B cell (primary cell): ENCODE data around the gene MKRN3. TPM values are rescaled to one million over a fixed set of nuclear protein-coding genes. Genes with fewer than 3 reads are reported as not detected.

ENCODE experiments used
- ATAC-seq: fragments of 200-7000 bp; cut with Tn5 transposase; one replicate; pipeline ENCODE4 v1.10.0; 2021; ENCODE audit warnings: low read depth, mild to moderate bottlenecking, moderate number of reproducible peaks, moderate library complexity
- CTCF ChIA-PET: fragments of 350-600 bp; sonication (Branson Sonifier 250); formaldehyde crosslinking; loops from one replicate; lab custom pipeline; 2021; ENCODE audit warnings: antibody characterized with exemption, inconsistent platforms; lab: Charles Lee
- POLR2A ChIA-PET: fragments of 350-600 bp; sonication (Branson Sonifier 250); formaldehyde crosslinking; loops from one replicate; lab custom pipeline; 2021; ENCODE audit warnings: antibody characterized with exemption; lab: Charles Lee
- DNase-seq: peaks from one replicate; pipeline ENCODE4 v3.0.0; 2013
- H2AFZ ChIP-seq: 2 replicates; pipeline ENCODE4 v1.6.1; 2012; ENCODE audit warnings: mild to moderate bottlenecking, low read depth, low read length; ENCODE audit not compliant: insufficient read depth, poor library complexity, severe bottlenecking
- H3K27ac ChIP-seq, 2 donors: 1 replicate in 1 of 2; 2 replicates in 1 of 2; pipeline ENCODE4 v1.5.1; 2012 to 2013; ENCODE audit warnings: low read length in 2 of 2, mild to moderate bottlenecking in 2 of 2, moderate library complexity in 1 of 2
- H3K27me3 ChIP-seq, 4 experiments: fragments of 200-600 bp in 1 of 4; sonication (generic) in 1 of 4; replicated peaks in 1 of 4; 1 replicate in 2 of 4; 2 replicates in 2 of 4; pipeline versions ENCODE4 v1.6.1 to v1.7.0; 2013 to 2016; ENCODE audit warnings: low read length in 3 of 4, mild to moderate bottlenecking in 2 of 4, mixed read lengths in 1 of 4, moderate library complexity in 1 of 4; ENCODE audit not compliant: insufficient read depth in 4 of 4, control insufficient read depth in 3 of 4; ENCODE audit errors: control extremely low read depth in 1 of 4
- H3K36me3 ChIP-seq, 2 experiments: replicated peaks in 1 of 2; 1 replicate in 1 of 2; 2 replicates in 1 of 2; pipeline versions ENCODE4 v1.6.1 to v1.7.1; 2013; ENCODE audit warnings: low read length in 1 of 2; ENCODE audit not compliant: insufficient read depth in 2 of 2, control insufficient read depth in 1 of 2; ENCODE audit errors: control extremely low read depth in 1 of 2, extremely low read depth in 1 of 2
- H3K4me1 ChIP-seq, 2 donors: fragments of 200-600 bp in 1 of 2; sonication (generic) in 1 of 2; 1 replicate in 1 of 2; 2 replicates in 1 of 2; pipeline versions ENCODE4 v1.5.1 to v1.6.1; 2013 to 2017; ENCODE audit warnings: low read length in 2 of 2; ENCODE audit not compliant: control insufficient read depth in 2 of 2, insufficient read depth in 2 of 2
- H3K4me2 ChIP-seq: replicated peaks from 2 replicates; pipeline ENCODE3; 2012; ENCODE audit warnings: mild to moderate bottlenecking, low read depth, low read length; ENCODE audit not compliant: poor library complexity, severe bottlenecking
- H3K4me3 ChIP-seq, 5 experiments: fragments of 200-600 bp in 1 of 5; sonication (generic) in 1 of 5; 1 replicate in 3 of 5; 2 replicates in 2 of 5; pipeline versions ENCODE4 v1.5.1 to v1.7.0; 2011 to 2016; ENCODE audit warnings: low read length in 4 of 5, mild to moderate bottlenecking in 4 of 5, low read depth in 2 of 5, control low read depth in 1 of 5, moderate library complexity in 1 of 5; ENCODE audit not compliant: insufficient read depth in 1 of 5; ENCODE audit errors: control extremely low read depth in 1 of 5, extremely low read depth in 1 of 5
- H3K79me2 ChIP-seq: fragments of 200-600 bp; sonication (generic); one replicate; pipeline ENCODE4 v1.6.0; 2016; ENCODE audit warnings: low read length; ENCODE audit not compliant: control insufficient read depth, insufficient read depth
- H3K9ac ChIP-seq: fragments of 200-600 bp; sonication (generic); 2 replicates; pipeline ENCODE4 v1.6.1; 2017; ENCODE audit warnings: mild to moderate bottlenecking, low read length, moderate library complexity
- H3K9me3 ChIP-seq, 3 donors: one replicate each; pipeline versions ENCODE4 v1.6.1 to v1.7.1; 2013; ENCODE audit warnings: low read length in 2 of 3; ENCODE audit not compliant: control insufficient read depth in 2 of 3, insufficient read depth in 1 of 3; ENCODE audit errors: control extremely low read depth in 1 of 3
- H4K20me1 ChIP-seq: 2 replicates; pipeline ENCODE4 v1.6.0; 2012; ENCODE audit warnings: mild to moderate bottlenecking, low read length; ENCODE audit not compliant: insufficient read depth, control insufficient read depth, poor library complexity, severe bottlenecking
- H3K27ac Mint-ChIP-seq: one replicate; pipeline ENCODE4 v1.8.0; 2021; ENCODE audit warnings: mixed read lengths
- H3K27me3 Mint-ChIP-seq: one replicate; pipeline ENCODE4 v1.8.0; 2021; ENCODE audit warnings: mixed read lengths
- H3K4me1 Mint-ChIP-seq: one replicate; pipeline ENCODE4 v1.8.0; 2021; ENCODE audit warnings: mixed read lengths
- H3K4me3 Mint-ChIP-seq: one replicate; pipeline ENCODE4 v1.8.0; 2021; ENCODE audit warnings: mixed read lengths
- H3K9me3 Mint-ChIP-seq: one replicate; pipeline ENCODE4 v1.8.0; 2022; ENCODE audit warnings: mixed read lengths; ENCODE audit not compliant: insufficient read depth
- CTCF ChIP-seq: fragments of 200-600 bp; IDR thresholded peaks from one replicate; pipeline ENCODE4 v1.8.0; 2022; ENCODE audit warnings: antibody characterized with exemption, mild to moderate bottlenecking
- EZH2 ChIP-seq: IDR thresholded peaks from 2 replicates; pipeline ENCODE4 v1.6.1; 2012; ENCODE audit warnings: borderline replicate concordance, low read depth, mild to moderate bottlenecking, moderate library complexity, low read length; ENCODE audit not compliant: insufficient read depth, poor library complexity, severe bottlenecking
- WGBS: methylation state at CpG from one replicate; pipeline ENCODE4 v1.1.5; 2013; ENCODE audit warnings: missing lambda C conversion rate; ENCODE audit not compliant: insufficient coverage; 5-methylcytosine and 5-hydroxymethylcytosine counted together
- intact Hi-C: fragments of 100-400 bp; cut with micrococcal nuclease; formaldehyde crosslinking; loops from one replicate; pipeline ENCODE4 v1.10.0; 2022
- polyA plus RNA-seq: library from polyadenylated mRNA; depleted of rRNA; stranded (reverse); fragments of >200 nt; gene quantifications from 2 replicates; pipeline ENCODE4 v1.2.3, GENCODE V29; 2012
- small RNA-seq: library from RNA; depleted of rRNA; stranded (forward); fragments of <200 nt; gene quantifications from one replicate; pipeline ENCODE3, GENCODE V24; 2012; ENCODE audit warnings: low replicate concordance, low read depth; ENCODE audit not compliant: insufficient read length
- total RNA-seq, 2 donors: library from RNA; stranded (reverse); fragments of 120-200 nt in 1 of 2; gene quantifications; 1 replicate in 1 of 2; 2 replicates in 1 of 2; pipeline versions ENCODE4 v1.2.3 to v1.2.4, GENCODE V29; 2013 to 2022

MKRN3 gene
- total and polyA plus RNA-seq, 2 donors (not counting 1 experiment from before 2014, with no cell fraction given): 0.61 to 0.76 TPM

GRCh38 chr15:23606226-23606625, 40.8 kb downstream of the MKRN3 start:
- no peaks in the 10 kb centered on the region for H3K9me3 Mint-ChIP-seq
- H3K4me3 Mint-ChIP-seq: no peak overlapping the region
- Histone ChIP-seq H3K4me3 (no peak overlapping the region), H4K20me1 (no peaks in the 10 kb centered on the region), H3K79me2 (no peaks in the 10 kb centered on the region), H3K9me3 (peaks cover 0 to 7% (median 0%) of the 10 kb centered on the region in 3 donors), H3K27me3 (no peaks in the 10 kb centered on the region), H3K4me2 (no peak overlapping the region), H3K4me1 (no peaks in the 10 kb centered on the region), H2AFZ (no peak overlapping the region), H3K36me3 (no peaks in the 10 kb centered on the region), H3K27ac (no peak overlapping the region), H3K9ac (no peak overlapping the region)
- intact Hi-C loops: no loop called here
- no CpG with 5 or more reads among the region's 2 CpGs for WGBS
- no peaks in the 10 kb centered on the region for H3K27me3 Mint-ChIP-seq
- TF ChIP-seq EZH2: no peak
- TF ChIP-seq CTCF: no peak
- ChIA-PET POLR2A (no interaction called here), CTCF (no interaction called here)
- H3K27ac Mint-ChIP-seq: no peak overlapping the region
- ATAC-seq: no peak
- no peak for DNase-seq
- H3K4me1 Mint-ChIP-seq: no peaks in the 10 kb centered on the region

- Histone ChIP-seq H3K27ac (no peak overlapping the region), H4K20me1 (no peaks in the 10 kb centered on the region), H3K9me3 (peaks cover 0 to 9% (median 0%) of the 10 kb centered on the region in 3 donors), H2AFZ (no peak overlapping the region), H3K9ac (no peak overlapping the region), H3K4me1 (no peaks in the 10 kb centered on the region), H3K36me3 (no peaks in the 10 kb centered on the region), H3K4me3 (no peak overlapping the region), H3K27me3 (no peaks in the 10 kb centered on the region), H3K79me2 (no peaks in the 10 kb centered on the region), H3K4me2 (no peak overlapping the region)
- intact Hi-C loops: no loop called here
- ChIA-PET POLR2A (no interaction called here), CTCF (no interaction called here)
- no peak overlapping the region for H3K27ac Mint-ChIP-seq
- no peaks in the 10 kb centered on the region for H3K27me3 Mint-ChIP-seq
- H3K4me1 Mint-ChIP-seq: no peaks in the 10 kb centered on the region
- DNase-seq (no peak), ATAC-seq (no peak)
- peaks cover 10% of the 10 kb centered on the region for H3K9me3 Mint-ChIP-seq
- no peak overlapping the region for H3K4me3 Mint-ChIP-seq
- TF ChIP-seq EZH2: no peak
- no peak for TF ChIP-seq CTCF
- WGBS: 70% methylated on average over 8 of the region's 10 CpGs
Observed at GRCh38 chr15:23616536-23616935, 51.1 kb downstream of the MKRN3 start.

Small RNA genes within 50 kb of the gene (small RNA-seq; reads per million reads assigned to genes)
- gene MIR4508: not detected

Other genes starting within 250 kb of the MKRN3 start
- gene GOLGA6L26, start 231.5 kb upstream of the MKRN3 start, total RNA-seq: not detected in 2 replicates
- gene GOLGA6L26, start 231.5 kb upstream of the MKRN3 start, polyA plus RNA-seq: not detected in 2 replicates
- 0.12 TPM in 1 of 2 replicates, not detected in the other for gene GOLGA8S, start 210.9 kb upstream of the MKRN3 start, total RNA-seq
- 0.04 TPM in 2 replicates for gene GOLGA8S, start 210.9 kb upstream of the MKRN3 start, polyA plus RNA-seq
- not detected in 2 replicates for gene GOLGA6L2, start 118.4 kb upstream of the MKRN3 start, total RNA-seq
- not detected in 2 replicates for gene GOLGA6L2, start 118.4 kb upstream of the MKRN3 start, polyA plus RNA-seq
- gene MAGEL2, start 82.2 kb downstream of the MKRN3 start, total RNA-seq: not detected in 2 replicates
- gene MAGEL2, start 82.2 kb downstream of the MKRN3 start, polyA plus RNA-seq: not detected in 2 replicates
- gene NDN, start 121.6 kb downstream of the MKRN3 start, total RNA-seq: not detected in 2 replicates
- not detected in 2 replicates for gene NDN, start 121.6 kb downstream of the MKRN3 start, polyA plus RNA-seq